ENCODE data around the gene MARCHF10. TPM values are rescaled to one million over a fixed set of nuclear protein-coding genes. Genes with fewer than 3 reads are reported as not detected.
A peak's percentile ranks its signal among the peaks of the same experiment; 100 is the strongest.

Gene MARCHF10
- total and polyA plus RNA-seq, 3 donors from 2014 or later: 61.5 to 266 (median 118) TPM

- Histone ChIP-seq H3K4me1 (no peaks in the 10 kb centered on the region), H3K36me3 (ENCODE audit: low read depth, missing control alignments) (no peaks in the 10 kb centered on the region), H3K27ac (no peak overlapping the region), H3K9me3 (no peaks in the 10 kb centered on the region), H3K4me3 (no peak overlapping the region), H3K27me3 (no peaks in the 10 kb centered on the region)
- no peak for DNase-seq
- no peak for TF ChIP-seq CTCF (IDR thresholded peaks at IDR 0.05)
- TF ChIP-seq POLR2A (IDR thresholded peaks at IDR 0.05): no peak
- intact Hi-C loops (cut with DNase I; ENCODE audit: low total_unique reads): no loop called here
- 90 to 95% methylated on average over 1 of the region's 1 CpG for WGBS, 2 donors
Measured at GRCh38 chr17:62719586-62719985, 88.5 kb downstream of the MARCHF10 start.

- no peaks in the 10 kb centered on the region for H3K27me3 ChIP-seq
- H3K27ac ChIP-seq: no peak overlapping the region
- DNase-seq: no peak
- H3K4me3 ChIP-seq: no peak overlapping the region
- WGBS, 2 donors: 59 to 84% methylated on average over 11 of the region's 11 CpGs
- intact Hi-C loops (cut with DNase I; ENCODE audit: low total_unique reads): no loop called here
- TF ChIP-seq POLR2A (IDR thresholded peaks at IDR 0.05): no peak
- no peak for TF ChIP-seq CTCF (IDR thresholded peaks at IDR 0.05)
- H3K36me3 ChIP-seq (ENCODE audit: low read depth, missing control alignments): no peaks in the 10 kb centered on the region
- H3K4me1 ChIP-seq: no peaks in the 10 kb centered on the region
- no peaks in the 10 kb centered on the region for H3K9me3 ChIP-seq
Measured at GRCh38 chr17:62718429-62718828, 89.7 kb downstream of the MARCHF10 start.

- WGBS, 2 donors: 85 to 92% methylated on average over 5 to 8 of the region's 8 CpGs
- Histone ChIP-seq H3K27me3 (no peaks in the 10 kb centered on the region), H3K4me3 (no peak overlapping the region), H3K9me3 (no peaks in the 10 kb centered on the region), H3K4me1 (no peaks in the 10 kb centered on the region), H3K36me3 (ENCODE audit: low read depth, missing control alignments) (no peaks in the 10 kb centered on the region), H3K27ac (no peak overlapping the region)
- no peak for TF ChIP-seq CTCF (IDR thresholded peaks at IDR 0.05)
- TF ChIP-seq POLR2A (IDR thresholded peaks at IDR 0.05): no peak
- peak; percentile 4 for DNase-seq
- intact Hi-C loops (cut with DNase I; ENCODE audit: low total_unique reads): no loop called here
Measured at GRCh38 chr17:62717889-62718288, 90.2 kb downstream of the MARCHF10 start.

GRCh38 chr17:62717589-62717855 is 90.6 kb downstream of the MARCHF10 start:
- H3K27ac ChIP-seq: no peak overlapping the region
- H3K36me3 ChIP-seq (ENCODE audit: low read depth, missing control alignments): no peaks in the 10 kb centered on the region
- no peak for TF ChIP-seq POLR2A (IDR thresholded peaks at IDR 0.05)
- no peak for TF ChIP-seq CTCF (IDR thresholded peaks at IDR 0.05)
- no peak overlapping the region for H3K4me3 ChIP-seq
- DNase-seq: no peak
- H3K9me3 ChIP-seq: no peaks in the 10 kb centered on the region
- no peaks in the 10 kb centered on the region for H3K27me3 ChIP-seq
- 87 to 95% methylated on average over 5 to 6 of the region's 6 CpGs for WGBS, 2 donors
- H3K4me1 ChIP-seq: no peaks in the 10 kb centered on the region
- intact Hi-C loops (cut with DNase I; ENCODE audit: low total_unique reads): no loop called here

- H3K9me3 ChIP-seq: no peaks in the 10 kb centered on the region
- H3K27me3 ChIP-seq: no peaks in the 10 kb centered on the region
- H3K4me1 ChIP-seq: peaks cover 2% of the 10 kb centered on the region
- no peak for DNase-seq
- TF ChIP-seq POLR2A (IDR thresholded peaks at IDR 0.05) (no peak), CTCF (IDR thresholded peaks at IDR 0.05) (no peak)
- 96 to 99% methylated on average over 6 to 23 of the region's 23 CpGs for WGBS, 2 donors
- intact Hi-C loops (cut with DNase I; ENCODE audit: low total_unique reads): no loop called here
- H3K4me3 ChIP-seq: no peak overlapping the region
- H3K27ac ChIP-seq: no peak overlapping the region
- no peaks in the 10 kb centered on the region for H3K36me3 ChIP-seq (ENCODE audit: low read depth, missing control alignments)
Measured at GRCh38 chr17:62716834-62717588, 91.1 kb downstream of the MARCHF10 start.

All from testis (tissue), 3 donors.